ENCODE measurements around the gene UBR2.

The UBR2 gene

GRCh38 chr6:42563697-42564505, at the start of gene UBR2:
TSS of gene UBR2 (plus strand) at chr6:42564029. CDS start at chr6:42564320, 291 bp downstream.
- TF ChIP-seq CTCF (IDR thresholded peaks at IDR 0.05): no peak

GRCh38 chr6:42514745-42515144, 49.1 kb upstream of the UBR2 start:
- no peak for TF ChIP-seq CTCF (IDR thresholded peaks at IDR 0.05)

- no peak for TF ChIP-seq CTCF (IDR thresholded peaks at IDR 0.05)
Observed at GRCh38 chr6:42519779-42520178, 44.0 kb upstream of the UBR2 start.

- TF ChIP-seq CTCF (IDR thresholded peaks at IDR 0.05): no peak
Observed at GRCh38 chr6:42520786-42521607, 42.8 kb upstream of the UBR2 start.

GRCh38 chr6:42522036-42522435, 41.8 kb upstream of the UBR2 start:
- no peak for TF ChIP-seq CTCF (IDR thresholded peaks at IDR 0.05)

GRCh38 chr6:42522942-42523814, 40.7 kb upstream of the UBR2 start:
- no peak for TF ChIP-seq CTCF (IDR thresholded peaks at IDR 0.05)

GRCh38 chr6:42525206-42525605, 38.6 kb upstream of the UBR2 start:
- no peak for TF ChIP-seq CTCF (IDR thresholded peaks at IDR 0.05)

Measured in LNCAP (cell line).